Upper lobe of left lung (tissue), 4 donors: ENCODE results near the gene STON1.

Source experiments
- POLR2A ChIP-seq, 4 donors: fragments of 450-650 bp; IDR thresholded peaks; one replicate each; pipeline ENCODE4 v1.5.1; 2016 to 2017; ENCODE audit warnings: antibody characterized with exemption in 4 of 4, mild to moderate bottlenecking in 2 of 4
- TF ChIP-seq, protein P1 (sequence below), 6 experiments: fragments of 450-650 bp in 4 of 6; fragments of 200-600 bp in 2 of 6; sonication (generic) in 2 of 6; IDR thresholded peaks; one replicate each; pipeline ENCODE4 v1.5.1; 2016 to 2019; ENCODE audit warnings: antibody characterized with exemption in 6 of 6

DNA sequence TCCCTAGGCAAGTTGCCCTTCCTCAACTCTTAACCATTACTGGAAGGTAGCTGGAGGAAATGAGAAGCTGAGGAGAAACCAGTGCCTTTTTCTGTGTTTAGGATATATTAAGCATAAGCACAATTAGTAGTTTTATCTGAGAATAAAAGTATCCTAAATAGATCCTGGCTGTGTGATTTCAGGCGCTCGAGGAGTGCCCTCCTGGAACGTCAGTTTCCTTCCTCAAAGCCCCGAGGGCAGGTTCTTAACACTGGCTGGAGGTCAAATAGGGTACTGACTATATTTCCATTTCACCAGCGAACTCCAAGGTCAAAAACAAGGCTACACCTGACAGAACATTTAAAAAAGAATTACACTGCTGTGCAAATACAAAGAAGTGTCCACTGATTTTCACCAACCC, 1.5 kb upstream of the STON1 start:
- no peak for TF ChIP-seq POLR2A (IDR thresholded peaks at IDR 0.05)
- TF ChIP-seq, protein P1, sequence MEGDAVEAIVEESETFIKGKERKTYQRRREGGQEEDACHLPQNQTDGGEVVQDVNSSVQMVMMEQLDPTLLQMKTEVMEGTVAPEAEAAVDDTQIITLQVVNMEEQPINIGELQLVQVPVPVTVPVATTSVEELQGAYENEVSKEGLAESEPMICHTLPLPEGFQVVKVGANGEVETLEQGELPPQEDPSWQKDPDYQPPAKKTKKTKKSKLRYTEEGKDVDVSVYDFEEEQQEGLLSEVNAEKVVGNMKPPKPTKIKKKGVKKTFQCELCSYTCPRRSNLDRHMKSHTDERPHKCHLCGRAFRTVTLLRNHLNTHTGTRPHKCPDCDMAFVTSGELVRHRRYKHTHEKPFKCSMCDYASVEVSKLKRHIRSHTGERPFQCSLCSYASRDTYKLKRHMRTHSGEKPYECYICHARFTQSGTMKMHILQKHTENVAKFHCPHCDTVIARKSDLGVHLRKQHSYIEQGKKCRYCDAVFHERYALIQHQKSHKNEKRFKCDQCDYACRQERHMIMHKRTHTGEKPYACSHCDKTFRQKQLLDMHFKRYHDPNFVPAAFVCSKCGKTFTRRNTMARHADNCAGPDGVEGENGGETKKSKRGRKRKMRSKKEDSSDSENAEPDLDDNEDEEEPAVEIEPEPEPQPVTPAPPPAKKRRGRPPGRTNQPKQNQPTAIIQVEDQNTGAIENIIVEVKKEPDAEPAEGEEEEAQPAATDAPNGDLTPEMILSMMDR (IDR thresholded peaks at IDR 0.05), result no peak
